ENCODE measurements around the gene HOXB2. TPM values are rescaled to one million over a fixed set of nuclear protein-coding genes. Genes with fewer than 3 reads are reported as not detected.
A peak's percentile ranks its signal among the peaks of the same experiment; 100 is the strongest.
"Not testable (repeated sequence)": the region's sequence is repeated elsewhere in the genome, so short reads cannot be mapped to it uniquely, and the experiment has no call there.

HOXB2 gene
- total RNA-seq, 1 experiment from 2014 or later: 13.5 TPM

DNA sequence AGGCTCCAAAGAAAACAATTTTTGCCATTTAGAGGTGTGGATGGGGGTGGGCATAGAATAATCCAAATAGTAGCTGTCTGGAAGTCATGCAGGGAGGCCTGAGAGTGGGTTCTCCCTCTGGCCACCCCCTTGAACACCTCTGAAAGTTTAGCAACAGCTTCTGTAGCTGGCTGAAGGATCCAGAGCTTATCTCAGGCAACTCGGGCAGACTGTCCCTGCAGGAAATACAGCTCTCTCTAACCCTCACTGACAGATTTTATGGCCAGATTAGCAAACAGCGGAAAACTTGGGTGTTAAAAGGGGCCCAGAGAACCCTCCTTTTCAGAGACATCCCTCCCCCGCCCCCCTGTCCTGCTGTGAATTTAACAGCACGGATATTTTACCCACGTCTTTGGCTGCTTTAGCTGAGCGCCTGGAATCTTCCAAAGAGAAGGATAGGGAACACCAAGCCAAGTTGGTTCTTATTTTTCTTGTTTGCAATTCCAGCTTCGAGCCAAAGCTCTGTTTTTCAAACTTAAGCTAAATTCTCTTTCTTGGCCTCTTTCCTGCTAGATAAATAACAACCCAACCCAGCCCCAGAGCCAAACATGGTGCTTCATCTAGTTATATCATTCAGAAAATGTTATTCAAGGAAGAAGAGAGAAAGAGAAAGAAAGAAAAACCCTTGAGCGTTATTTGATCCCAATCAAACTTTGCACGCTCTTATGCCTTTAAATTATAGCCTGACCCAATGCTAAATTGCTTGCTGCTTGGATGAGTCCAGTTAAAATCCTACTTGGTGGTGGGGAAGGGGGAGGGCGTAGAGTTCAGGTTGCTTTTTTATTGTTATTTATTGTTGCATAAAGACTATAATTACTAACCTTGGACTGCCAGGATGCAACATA, 2.3 kb upstream of the HOXB2 start:
- DNase-seq (ENCODE audit: low read depth): peak; percentile 33

DNA sequence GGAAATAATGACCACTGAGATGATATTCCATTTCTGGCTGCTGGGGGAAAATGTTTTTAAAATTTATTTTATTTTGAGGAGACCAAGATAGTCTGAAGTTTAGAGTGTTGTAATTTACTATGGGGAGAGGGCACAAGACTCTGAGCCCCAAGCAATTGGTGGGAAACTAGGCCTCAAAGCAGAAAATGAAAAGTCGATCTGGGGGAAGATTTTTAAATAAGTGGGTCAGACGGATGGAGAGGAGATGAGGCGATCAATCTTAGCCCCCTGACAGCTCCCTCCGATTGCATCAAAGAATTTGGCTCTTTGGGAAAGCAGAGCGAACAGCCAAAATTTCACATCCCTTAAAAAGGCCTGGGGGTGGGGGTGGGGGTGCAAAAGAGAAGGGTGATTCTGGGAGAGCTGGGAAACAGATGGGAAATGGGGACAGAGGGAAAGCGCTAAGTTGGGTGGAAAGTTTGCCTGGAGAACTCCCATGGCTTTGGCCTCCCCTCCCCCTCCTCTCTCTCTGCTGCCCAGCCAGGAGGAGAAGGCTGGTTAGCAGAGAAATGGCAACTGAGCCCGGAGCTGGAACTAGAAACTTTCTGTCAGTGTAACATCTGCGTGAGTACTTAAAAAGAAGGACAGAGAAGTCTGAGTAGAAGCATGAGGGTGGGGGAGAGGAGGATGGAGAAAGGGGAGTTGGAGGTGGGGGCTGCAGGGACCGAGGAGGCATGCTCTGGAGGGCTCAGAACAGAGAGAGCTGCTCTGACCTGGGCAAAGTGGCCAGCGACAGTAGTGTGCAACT, 1.4 kb upstream of the HOXB2 start:
- DNase-seq (ENCODE audit: low read depth): peak; percentile 35
- in situ Hi-C loops (cut with HindIII; ENCODE audit: low pct_unique_long_range_greater_than_20kb, low sequenced_read_pairs): no loop called here

More for the DNA sequence above, 2.3 kb upstream of the HOXB2 start:
- in situ Hi-C loops (cut with HindIII; ENCODE audit: low pct_unique_long_range_greater_than_20kb, low sequenced_read_pairs): no loop called here

DNA sequence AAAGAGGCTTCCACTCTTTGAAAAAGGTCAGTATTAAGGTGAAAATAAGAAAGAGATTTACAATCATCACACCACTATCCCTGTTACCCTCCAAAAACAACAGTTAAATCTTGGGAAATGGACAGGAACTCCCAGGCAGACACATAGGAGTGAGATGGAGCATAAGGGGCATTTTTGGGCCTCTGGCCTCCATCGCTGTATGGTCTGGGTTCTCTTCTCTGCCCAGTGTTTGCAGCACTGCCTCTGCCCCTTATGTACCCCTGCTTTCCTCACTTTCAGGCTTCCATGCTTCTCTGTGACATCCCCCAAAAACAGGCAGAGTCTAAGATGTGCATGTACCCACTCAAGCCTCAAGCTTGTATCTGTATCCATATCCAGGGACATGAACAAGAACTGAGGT, 630 bp upstream of the HOXB2 start:
- peak; percentile 14 for DNase-seq (ENCODE audit: low read depth)
- in situ Hi-C loops (cut with HindIII; ENCODE audit: low pct_unique_long_range_greater_than_20kb, low sequenced_read_pairs): no loop called here

DNA sequence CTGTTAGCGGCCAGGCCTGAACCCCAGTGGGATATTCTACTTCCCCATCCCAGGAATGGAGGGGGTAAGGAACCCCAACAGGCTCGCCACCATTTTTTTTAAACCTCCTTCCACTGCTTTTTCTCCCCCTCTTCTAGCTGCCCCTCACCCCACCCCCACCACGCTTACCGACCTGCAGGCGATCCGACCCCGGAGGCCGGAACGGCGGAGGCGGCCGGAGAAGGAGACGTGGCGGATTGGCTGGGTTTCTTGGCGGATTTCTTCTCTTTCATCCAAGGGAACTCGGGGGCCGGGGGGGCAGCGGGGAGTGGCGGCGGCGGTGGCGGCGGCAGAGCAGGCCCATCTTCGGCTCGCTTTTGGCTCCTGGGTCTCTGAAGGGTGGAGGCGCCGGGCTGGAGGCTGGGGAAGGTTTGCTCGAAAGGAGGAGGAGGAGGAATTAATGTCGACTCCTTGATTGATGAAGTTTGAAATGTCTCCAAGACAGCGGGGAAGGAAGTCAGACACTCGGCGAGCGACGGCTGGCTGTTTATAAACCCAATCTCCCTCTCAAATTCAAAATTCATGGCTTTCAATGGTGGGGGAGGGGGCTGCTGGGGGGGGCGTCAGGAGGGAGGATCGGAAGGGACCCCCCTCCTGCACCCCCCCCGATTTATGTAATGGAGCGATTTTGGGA, 424 bp downstream of the HOXB2 start:
- DNase-seq (ENCODE audit: low read depth): peak; percentile 71
- in situ Hi-C loops (cut with HindIII; ENCODE audit: low pct_unique_long_range_greater_than_20kb, low sequenced_read_pairs): no loop called here

DNA sequence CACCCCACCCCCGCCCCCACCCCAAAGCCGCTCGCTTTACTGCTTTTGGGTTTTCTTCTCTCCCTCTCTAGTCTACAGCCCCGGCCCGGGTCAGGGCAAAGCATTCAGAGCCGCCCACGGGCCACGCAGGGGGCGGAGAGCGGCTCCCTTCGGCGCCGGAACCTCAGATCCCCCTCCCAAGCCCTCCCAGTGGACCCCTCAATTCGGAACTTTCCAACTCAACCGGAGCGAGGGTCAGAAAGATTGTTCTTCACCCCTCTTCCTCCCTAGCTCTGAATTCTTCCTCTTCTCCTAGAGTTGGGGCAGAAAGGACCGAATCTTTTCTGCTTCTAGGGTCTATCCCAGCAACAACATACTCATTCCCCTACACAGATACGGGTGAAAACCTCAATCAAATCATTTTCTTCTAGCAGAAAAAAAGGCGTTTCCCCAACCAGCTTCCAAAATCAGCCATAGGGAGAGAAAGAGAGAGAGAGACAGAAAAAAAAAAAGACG, 1.0 kb downstream of the HOXB2 start:
- in situ Hi-C loops (cut with HindIII; ENCODE audit: low pct_unique_long_range_greater_than_20kb, low sequenced_read_pairs): no loop called here
- peak; percentile 60 for DNase-seq (ENCODE audit: low read depth)

DNA sequence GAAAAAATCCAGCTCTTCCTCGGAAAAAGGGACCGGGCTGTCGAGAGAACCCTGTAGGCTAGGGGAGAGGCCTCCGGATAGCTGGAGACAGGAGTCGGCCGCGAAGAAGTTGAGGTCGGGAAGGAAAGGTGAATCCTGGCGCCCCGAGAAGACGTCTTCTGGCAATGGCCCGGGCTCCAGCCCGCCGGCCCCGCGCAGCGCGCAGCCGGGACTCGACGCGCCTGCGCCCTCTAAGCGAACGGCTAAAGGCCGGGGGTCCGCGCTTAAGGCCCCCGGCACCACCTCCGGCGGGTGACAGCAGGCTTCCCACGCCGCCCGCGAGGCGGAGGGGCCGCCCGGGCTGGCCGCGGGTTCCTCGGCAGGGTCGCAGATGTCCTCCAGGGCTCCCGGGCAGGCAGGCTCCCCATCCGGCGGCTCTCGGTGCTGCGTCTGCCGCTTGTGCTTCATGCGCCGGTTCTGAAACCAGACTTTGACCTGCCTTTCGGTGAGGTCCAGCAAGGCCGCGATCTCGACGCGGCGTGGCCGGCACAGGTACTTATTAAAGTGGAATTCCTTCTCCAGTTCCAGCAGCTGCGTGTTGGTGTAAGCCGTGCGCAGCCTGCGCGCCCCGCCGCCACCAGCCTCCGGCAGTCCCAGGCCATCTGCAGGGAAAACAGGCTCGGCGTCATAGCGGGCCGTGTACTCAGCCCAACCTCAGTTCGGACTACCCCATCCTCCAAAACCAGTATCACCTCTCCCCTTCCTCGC, 1.6 kb downstream of the HOXB2 start:
- peak; percentile 73 for DNase-seq (ENCODE audit: low read depth)
- in situ Hi-C loops (cut with HindIII; ENCODE audit: low pct_unique_long_range_greater_than_20kb, low sequenced_read_pairs): no loop called here

DNA sequence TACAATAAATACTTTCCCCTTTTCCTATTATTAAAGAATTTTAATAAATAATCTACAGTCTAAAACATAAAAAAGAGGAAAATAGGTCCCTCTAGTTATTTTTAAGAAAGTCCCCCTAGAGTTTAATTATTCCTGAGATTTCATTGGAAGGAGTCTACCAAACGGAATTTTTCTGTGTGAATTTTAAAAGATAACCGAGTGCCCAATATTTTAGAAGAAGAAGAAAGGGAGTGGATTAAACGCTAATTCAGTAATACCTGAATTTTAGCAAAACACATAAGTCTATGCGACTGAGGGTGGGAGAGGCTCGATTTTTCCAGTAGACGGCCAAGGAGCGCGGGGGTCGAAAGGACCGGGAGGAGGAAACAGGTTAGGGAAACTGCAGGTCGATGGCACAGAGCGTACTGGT, 2.2 kb downstream of the HOXB2 start:
- DNase-seq (ENCODE audit: low read depth): no peak
- in situ Hi-C loops (cut with HindIII; ENCODE audit: low pct_unique_long_range_greater_than_20kb, low sequenced_read_pairs): no loop called here

DNA sequence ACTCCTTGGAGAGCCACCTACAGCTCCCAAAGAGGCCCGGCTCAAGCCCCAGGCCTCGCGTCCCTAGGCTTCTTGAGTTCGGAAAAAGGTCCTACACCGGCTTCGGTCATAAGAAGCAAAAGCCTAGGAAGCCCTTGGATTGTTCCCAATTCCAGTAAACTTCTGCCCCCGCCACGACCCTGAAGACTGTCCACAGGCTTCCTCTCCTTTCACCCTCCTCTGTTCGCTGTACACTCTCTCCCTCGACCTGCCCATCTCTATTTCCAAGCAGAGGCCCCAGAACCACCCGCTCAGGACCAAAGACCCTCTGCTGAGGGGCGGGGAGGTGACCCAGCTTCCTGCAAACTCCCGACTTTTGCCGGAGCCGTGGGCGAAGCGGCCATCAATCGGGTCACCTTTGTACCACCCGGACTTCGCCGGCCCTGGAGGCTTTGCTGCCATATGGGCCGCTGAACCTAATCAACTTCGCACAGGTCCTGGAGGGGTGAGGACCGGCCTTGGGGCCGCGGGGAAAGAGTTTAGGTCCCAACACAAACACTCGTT, 2.7 kb downstream of the HOXB2 start:
- in situ Hi-C loops (cut with HindIII; ENCODE audit: low pct_unique_long_range_greater_than_20kb, low sequenced_read_pairs): no loop called here
- DNase-seq (ENCODE audit: low read depth): no peak

DNA sequence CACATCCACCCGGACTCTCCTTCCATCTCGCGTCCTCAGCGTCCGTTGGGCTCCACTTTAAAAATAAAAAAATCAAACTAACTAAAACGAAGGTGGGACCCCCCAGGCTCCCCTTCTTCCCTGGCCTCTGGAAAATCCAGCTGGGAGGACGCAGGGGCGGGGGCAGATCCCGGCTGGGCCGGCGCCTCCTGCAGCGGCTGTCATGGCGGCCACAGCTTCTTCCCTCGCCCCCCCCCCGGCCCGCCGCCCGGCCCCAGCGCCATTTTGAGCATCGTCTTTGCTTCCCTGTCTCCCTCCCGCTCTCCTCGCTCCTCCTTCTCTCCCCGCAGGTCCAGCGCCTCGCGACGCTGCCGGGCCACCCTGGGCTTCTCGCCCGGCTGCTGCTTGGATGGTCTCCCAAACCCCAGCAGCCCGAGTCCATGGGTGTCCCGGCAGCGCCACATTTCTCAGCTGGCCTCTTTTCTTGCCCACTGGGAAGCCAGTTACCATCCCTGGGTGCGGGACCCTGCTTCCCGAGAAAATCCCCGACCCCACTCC, 3.3 kb downstream of the HOXB2 start:
- DNase-seq (ENCODE audit: low read depth): peak; percentile 76
- in situ Hi-C loops (cut with HindIII; ENCODE audit: low pct_unique_long_range_greater_than_20kb, low sequenced_read_pairs): no loop called here

DNA sequence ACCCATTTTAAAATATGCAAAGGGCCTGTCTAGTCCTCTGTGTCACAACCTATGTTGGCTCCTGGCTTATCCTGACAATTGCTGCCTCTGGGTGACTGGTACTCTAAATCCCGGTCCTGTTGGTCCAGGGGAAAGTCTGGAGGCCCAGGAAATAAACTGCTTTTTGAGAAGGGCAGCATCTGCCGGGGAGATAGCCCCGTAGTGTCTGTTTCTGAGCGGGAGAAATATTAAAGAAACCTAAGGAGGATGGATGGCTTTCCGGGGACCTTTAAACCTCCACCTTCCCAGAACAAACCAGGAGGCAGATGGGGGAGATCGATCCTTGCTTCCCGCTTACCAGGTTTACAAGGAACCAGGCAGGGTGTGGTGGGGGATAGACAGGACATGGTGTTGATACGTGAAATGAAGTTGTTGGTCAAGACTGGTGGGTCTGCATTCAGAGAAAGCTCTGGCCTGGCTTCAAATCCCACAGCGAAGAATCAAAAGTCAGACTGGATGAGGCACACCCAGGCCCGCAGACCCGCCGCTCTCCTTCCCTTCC, 3.8 kb downstream of the HOXB2 start:
- peak; percentile 71 for DNase-seq (ENCODE audit: low read depth)
- in situ Hi-C loops (cut with HindIII; ENCODE audit: low pct_unique_long_range_greater_than_20kb, low sequenced_read_pairs): no loop called here

DNA sequence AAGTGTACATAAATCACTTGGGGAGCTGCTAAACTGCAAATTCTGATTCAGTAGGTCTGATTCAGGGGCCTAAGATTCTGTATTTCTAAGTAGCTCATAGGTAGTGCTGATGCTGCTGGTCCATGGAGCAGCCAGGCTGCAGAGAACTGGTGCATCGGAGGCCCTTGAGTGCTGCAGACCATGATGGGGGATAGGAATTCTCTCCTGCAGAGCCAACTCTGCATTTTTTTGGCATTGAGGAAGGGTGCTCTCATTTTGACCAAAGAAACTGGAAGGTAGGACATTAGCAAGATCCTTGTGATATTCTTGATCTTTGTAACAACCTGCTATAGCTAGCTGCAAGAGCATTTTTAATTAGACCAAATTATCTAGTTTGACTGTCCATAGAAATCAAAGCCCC, 4.7 kb downstream of the HOXB2 start:
- in situ Hi-C loops (cut with HindIII; ENCODE audit: low pct_unique_long_range_greater_than_20kb, low sequenced_read_pairs): no loop called here
- DNase-seq (ENCODE audit: low read depth): peak; percentile 38

DNA sequence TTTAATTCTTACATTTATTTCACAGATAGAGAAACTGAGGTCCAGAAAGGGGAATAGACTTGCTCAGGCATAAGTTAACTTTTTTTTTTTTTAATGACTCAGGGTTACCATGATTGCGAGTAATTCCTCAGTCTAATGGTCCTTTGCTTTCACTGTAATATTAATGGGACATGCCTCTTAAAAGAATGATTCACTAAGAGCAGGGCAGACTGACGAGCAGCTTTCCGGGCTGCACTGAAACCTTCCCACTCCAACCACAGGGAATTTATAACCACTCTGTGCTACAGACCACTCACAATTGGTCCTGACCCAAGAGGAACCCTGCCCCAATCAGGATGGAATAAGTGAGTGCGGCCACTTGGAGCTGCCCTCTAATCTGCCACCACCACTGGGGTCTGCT, 5.7 kb downstream of the HOXB2 start:
- in situ Hi-C loops (cut with HindIII; ENCODE audit: low pct_unique_long_range_greater_than_20kb, low sequenced_read_pairs): no loop called here
- DNase-seq (ENCODE audit: low read depth): peak; percentile 87

DNA sequence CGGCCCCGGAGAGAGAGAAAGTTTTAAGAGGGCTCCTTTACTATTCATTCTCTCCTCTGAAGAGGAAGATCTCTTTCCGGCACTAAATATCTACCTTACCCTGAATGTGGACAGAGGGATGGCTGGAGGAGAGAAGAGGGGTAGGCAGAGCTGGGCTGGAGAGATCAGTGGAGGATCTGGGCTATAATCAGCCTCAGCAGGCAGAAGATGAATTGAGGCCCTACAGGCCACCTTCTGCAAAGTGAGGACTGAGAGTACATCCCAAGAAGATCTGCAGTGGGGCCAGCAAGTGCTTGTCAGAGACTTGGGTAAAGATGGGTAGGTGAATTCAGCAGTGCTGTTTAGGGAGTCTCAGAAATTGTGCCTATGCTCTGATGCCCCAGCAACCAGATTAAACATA, 7.6 kb downstream of the HOXB2 start:
- DNase-seq (ENCODE audit: low read depth): no peak
- in situ Hi-C loops (cut with HindIII; ENCODE audit: low pct_unique_long_range_greater_than_20kb, low sequenced_read_pairs): no loop called here

DNA sequence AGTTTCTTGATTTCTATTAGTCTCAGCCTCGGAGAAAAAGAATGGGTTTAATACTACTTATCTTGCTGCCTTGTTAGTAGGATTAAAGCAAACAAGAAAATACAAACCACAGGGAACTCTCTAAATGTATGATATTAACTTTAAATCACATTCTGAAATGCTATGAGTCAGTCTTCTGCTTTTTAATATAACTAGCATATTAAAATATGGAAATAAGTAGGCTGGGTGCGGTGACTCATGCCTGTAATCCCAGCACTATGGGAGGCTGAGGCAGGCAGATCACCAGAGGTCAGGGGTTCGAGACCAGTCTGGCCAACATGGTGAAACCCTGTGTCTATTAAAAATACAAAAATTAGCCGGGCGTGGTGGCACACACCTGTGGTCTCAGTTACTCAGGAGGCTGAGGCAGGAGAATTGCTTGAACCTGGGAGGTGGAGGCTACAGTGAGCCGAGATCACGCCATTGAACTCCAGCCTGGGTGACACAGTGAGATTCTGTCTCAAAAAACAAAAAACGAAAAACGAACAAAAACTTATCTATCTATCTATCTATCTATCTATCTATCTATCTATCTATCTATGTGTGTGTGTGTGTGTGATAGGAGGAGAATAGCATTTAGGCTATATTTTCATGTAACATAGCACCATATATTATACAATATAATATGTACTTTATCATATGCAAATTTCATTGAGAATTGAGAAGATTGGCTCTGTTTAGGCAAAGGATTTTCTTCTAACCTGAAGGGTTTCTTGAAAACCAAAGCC, 8.9 kb downstream of the HOXB2 start:
- DNase-seq (ENCODE audit: low read depth); in situ Hi-C loops (cut with HindIII; ENCODE audit: low pct_unique_long_range_greater_than_20kb, low sequenced_read_pairs): not testable (repeated sequence)

DNA sequence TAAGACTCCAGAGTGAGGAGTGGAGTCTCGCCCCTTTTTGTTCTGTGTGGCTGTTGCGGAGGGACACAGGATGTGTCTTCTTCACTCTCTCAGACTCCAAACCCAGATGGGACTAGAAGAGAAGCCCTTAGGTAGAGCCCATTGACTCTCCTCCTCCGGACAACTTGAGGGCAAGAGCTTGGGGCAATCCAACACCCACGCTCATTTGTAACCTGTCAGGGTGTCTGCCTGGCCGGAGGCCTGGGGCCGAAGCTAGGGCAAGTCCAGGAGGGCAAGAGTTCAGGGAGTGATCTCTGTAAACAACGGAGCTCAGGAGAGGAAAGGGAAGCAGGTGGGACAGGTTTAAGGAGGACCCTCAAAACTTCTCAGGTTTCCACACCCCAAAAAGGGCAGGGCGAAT, 12.6 kb downstream of the HOXB2 start:
- DNase-seq (ENCODE audit: low read depth): no peak
- in situ Hi-C loops (cut with HindIII; ENCODE audit: low pct_unique_long_range_greater_than_20kb, low sequenced_read_pairs): no loop called here

DNA sequence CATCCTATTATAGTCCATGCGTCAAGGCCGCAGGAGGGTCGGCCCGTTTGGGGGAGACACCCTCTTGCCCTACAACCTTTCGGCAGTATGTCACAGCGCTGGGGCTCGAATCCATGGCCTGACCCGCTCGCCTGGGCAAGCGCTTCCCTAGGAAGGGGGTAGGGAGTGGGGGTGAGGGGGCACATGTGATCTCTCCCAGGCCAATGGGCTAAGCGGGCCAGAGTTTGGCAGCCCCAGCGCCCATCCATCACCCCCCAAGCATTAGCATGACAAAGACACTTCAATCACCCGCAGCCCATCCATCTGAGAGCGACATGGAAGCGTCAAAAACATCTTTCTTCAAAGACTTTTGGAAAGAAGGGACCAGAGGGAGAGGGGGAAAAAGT, 14.0 kb downstream of the HOXB2 start, which contains the start of gene HOXB1:
Gene HOXB1 (minus strand): TSS at position 125 of the 386 bp plus-strand sequence. CDS start 107 bp downstream, at position 18.
- in situ Hi-C loops (cut with HindIII; ENCODE audit: low pct_unique_long_range_greater_than_20kb, low sequenced_read_pairs): no loop called here
- DNase-seq (ENCODE audit: low read depth): no peak
